ENCODE measurements around the gene SMURF2. TPM values are rescaled to one million over a fixed set of nuclear protein-coding genes. Genes with fewer than 3 reads are reported as not detected.

SMURF2 gene
- total and polyA plus RNA-seq, 9 of the 15 experiments (the other 6 are each of a cell fraction or from before 2014, with no cell fraction given): 3.8 to 22.0 (median 14.8) TPM

DNA sequence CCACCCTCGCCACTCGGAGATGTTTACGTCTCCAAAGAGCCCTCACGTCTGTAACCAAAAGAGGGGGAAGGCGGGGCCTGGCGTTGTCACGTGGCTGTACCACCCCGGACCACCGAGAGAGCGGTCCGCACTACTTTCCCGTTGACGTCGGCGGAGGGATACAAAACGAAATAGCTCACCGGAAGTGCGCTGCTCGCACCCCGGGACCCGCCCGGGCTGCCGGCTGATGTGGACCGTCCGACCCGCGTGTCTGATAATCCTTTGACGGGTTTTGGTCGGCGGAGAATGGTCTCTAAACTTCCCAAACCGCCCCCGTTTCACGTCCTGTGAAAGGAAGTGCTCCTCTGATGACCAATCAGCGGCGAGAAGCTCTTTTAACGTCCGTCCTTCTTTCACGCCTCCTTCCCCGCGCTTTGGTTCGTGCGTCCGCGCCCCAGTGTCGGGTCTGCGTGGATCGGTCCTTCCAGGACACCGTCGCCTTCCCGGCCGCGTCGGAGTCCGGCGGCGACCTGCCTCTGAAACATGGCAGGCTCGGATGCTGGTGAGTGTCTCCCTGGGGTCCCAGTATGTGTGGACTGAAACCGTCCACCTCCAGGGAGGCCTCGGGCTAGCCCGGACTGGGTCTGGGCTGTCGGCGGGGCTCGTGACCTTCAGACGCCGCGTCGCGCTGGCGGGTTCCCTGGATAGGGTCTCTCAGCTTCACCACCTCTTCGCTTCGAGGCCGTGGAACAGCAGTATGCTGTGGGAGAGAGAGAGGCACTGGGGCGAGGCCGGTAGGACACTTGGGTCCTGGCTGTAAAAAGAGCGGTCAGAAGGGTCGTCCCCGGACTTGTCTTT, 155.3 kb downstream of the SMURF2 start, which contains the start of gene CEP95 (continued):
- TF ChIP-seq MTA2 (IDR thresholded peaks at IDR 0.05; ENCODE audit: low read depth) (no peak), TCF7 (IDR thresholded peaks at IDR 0.05; ENCODE audit: borderline replicate concordance) (peak; percentile 22; the same call in 1 of the 2 replicates), PTTG1 (tag; IDR thresholded peaks at IDR 0.05; ENCODE audit: low read depth) (no peak), NELFE (IDR thresholded peaks at IDR 0.05; ENCODE audit: insufficient read depth, insufficient read length) (no peak), MTA3 (IDR thresholded peaks at IDR 0.05; ENCODE audit: borderline replicate concordance) (peak; percentile 34), ARID3A (IDR thresholded peaks at IDR 0.05; ENCODE audit: borderline replicate concordance, low read depth, low read length) (no peak), HCFC1 (IDR thresholded peaks at IDR 0.05; ENCODE audit: low read depth, low read length) (no peak; the same call in 1 of the 2 replicates), CHD1 (IDR thresholded peaks at IDR 0.05; ENCODE audit: low read length) (peak; percentile 92), ZNF644 (tag; IDR thresholded peaks at IDR 0.05; ENCODE audit: low read depth) (no peak), DACH1 (IDR thresholded peaks at IDR 0.05; ENCODE audit: partially characterized antibody) (no peak), PYGO2 (tag; IDR thresholded peaks at IDR 0.05) (no peak), ZNF175 (CRISPR knock-in tag; IDR thresholded peaks at IDR 0.05; ENCODE audit: low read depth) (peak; percentile 39; the same call in 1 of the 2 replicates), ZNF318 (IDR thresholded peaks at IDR 0.05; ENCODE audit: borderline replicate concordance in 1 of 2, low read depth in 1 of 2) (no peak), TGIF2 (CRISPR knock-in tag; IDR thresholded peaks at IDR 0.05) (no peak), ZNF41 (CRISPR knock-in tag; conservative IDR thresholded peaks at IDR 0.05) (no peak), BCOR (IDR thresholded peaks at IDR 0.05) (peak; percentile 11; the same call in 1 of the 2 replicates), ZNF76 (CRISPR knock-in tag; IDR thresholded peaks at IDR 0.05; ENCODE audit: borderline replicate concordance) (no peak), MCM7 (IDR thresholded peaks at IDR 0.05) (no peak), MBD2 (IDR thresholded peaks at IDR 0.05; ENCODE audit: borderline replicate concordance, low read depth) (no peak; the same call in 1 of the 2 replicates)

Measured in K562 (cell line).